Measurements from ENCODE around the gene TNXB. TPM values are rescaled to one million over a fixed set of nuclear protein-coding genes. Genes with fewer than 3 reads are reported as not detected.
A peak's percentile ranks its signal among the peaks of the same experiment; 100 is the strongest.

TNXB gene
- total and polyA plus RNA-seq, 9 of the 15 experiments (the other 6 are each of a cell fraction or from before 2014, with no cell fraction given) = 0.14 to 28.1 (median 12.4) TPM

DNA sequence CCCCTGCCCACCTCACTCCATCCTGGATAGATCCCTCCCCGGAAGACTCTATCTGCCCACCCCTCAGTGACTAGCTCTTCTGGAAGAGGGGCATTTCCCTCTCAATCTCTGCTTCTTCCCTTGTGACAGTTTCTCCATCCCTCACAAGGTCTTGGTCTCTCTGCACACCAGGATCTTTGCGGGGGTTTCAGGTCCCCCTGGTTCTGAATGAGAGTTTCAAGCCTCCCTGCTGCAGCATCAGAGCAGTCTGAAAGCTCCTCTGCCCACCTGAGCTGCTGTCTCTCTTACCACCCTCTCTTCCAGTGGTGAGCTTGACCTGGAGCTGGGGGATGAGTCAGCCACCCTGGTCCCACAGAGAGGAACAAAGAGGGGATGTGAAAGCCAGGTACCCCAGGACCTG, 24.4 kb downstream of the TNXB start (continued):
- TF ChIP-seq ZNF77 (CRISPR knock-in tag; IDR thresholded peaks at IDR 0.05) (no peak), MTA2 (IDR thresholded peaks at IDR 0.05; ENCODE audit: low read depth) (no peak), RB1 (IDR thresholded peaks at IDR 0.05; ENCODE audit: low read depth) (no peak), CHCHD3 (CRISPR knock-in tag; IDR thresholded peaks at IDR 0.05) (no peak), SAP30 (IDR thresholded peaks at IDR 0.05; ENCODE audit: borderline replicate concordance, insufficient read depth, low read depth, low read length, poor library complexity, severe bottlenecking) (no peak), SMAD1 (IDR thresholded peaks at IDR 0.05; ENCODE audit: low read depth, low read length, partially characterized antibody) (no peak), MIER1 (IDR thresholded peaks at IDR 0.05; ENCODE audit: low read depth) (peak; percentile 98)
- TF ChIP-seq, protein P1, sequence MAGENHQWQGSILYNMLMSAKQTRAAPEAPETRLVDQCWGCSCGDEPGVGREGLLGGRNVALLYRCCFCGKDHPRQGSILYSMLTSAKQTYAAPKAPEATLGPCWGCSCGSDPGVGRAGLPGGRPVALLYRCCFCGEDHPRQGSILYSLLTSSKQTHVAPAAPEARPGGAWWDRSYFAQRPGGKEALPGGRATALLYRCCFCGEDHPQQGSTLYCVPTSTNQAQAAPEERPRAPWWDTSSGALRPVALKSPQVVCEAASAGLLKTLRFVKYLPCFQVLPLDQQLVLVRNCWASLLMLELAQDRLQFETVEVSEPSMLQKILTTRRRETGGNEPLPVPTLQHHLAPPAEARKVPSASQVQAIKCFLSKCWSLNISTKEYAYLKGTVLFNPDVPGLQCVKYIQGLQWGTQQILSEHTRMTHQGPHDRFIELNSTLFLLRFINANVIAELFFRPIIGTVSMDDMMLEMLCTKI (IDR thresholded peaks at IDR 0.05; ENCODE audit: partially characterized antibody) = no peak
- TF ChIP-seq, protein P2, sequence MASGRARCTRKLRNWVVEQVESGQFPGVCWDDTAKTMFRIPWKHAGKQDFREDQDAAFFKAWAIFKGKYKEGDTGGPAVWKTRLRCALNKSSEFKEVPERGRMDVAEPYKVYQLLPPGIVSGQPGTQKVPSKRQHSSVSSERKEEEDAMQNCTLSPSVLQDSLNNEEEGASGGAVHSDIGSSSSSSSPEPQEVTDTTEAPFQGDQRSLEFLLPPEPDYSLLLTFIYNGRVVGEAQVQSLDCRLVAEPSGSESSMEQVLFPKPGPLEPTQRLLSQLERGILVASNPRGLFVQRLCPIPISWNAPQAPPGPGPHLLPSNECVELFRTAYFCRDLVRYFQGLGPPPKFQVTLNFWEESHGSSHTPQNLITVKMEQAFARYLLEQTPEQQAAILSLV (tag; IDR thresholded peaks at IDR 0.05) = no peak
- TF ChIP-seq, protein P3, sequence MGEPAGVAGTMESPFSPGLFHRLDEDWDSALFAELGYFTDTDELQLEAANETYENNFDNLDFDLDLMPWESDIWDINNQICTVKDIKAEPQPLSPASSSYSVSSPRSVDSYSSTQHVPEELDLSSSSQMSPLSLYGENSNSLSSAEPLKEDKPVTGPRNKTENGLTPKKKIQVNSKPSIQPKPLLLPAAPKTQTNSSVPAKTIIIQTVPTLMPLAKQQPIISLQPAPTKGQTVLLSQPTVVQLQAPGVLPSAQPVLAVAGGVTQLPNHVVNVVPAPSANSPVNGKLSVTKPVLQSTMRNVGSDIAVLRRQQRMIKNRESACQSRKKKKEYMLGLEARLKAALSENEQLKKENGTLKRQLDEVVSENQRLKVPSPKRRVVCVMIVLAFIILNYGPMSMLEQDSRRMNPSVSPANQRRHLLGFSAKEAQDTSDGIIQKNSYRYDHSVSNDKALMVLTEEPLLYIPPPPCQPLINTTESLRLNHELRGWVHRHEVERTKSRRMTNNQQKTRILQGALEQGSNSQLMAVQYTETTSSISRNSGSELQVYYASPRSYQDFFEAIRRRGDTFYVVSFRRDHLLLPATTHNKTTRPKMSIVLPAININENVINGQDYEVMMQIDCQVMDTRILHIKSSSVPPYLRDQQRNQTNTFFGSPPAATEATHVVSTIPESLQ (CRISPR knock-in tag; IDR thresholded peaks at IDR 0.05) = no peak

Measured in K562 (cell line).